Vagina (tissue), 2 donors: ENCODE results near the gene CHAMP1.

Experiments used
- CTCF ChIP-seq, 3 experiments: fragments of 450-650 bp in 2 of 3; fragments of 200-600 bp in 1 of 3; sonication (generic) in 1 of 3; IDR thresholded peaks; one replicate each; pipeline ENCODE4 v1.5.1; 2017 to 2019; ENCODE audit warnings: antibody characterized with exemption in 3 of 3, mild to moderate bottlenecking in 2 of 3, moderate library complexity in 2 of 3
- POLR2A ChIP-seq, 2 donors: fragments of 450-650 bp; IDR thresholded peaks; one replicate each; pipeline ENCODE4 v1.6.1; 2017; ENCODE audit warnings: antibody characterized with exemption in 2 of 2, mild to moderate bottlenecking in 2 of 2, moderate library complexity in 2 of 2

GRCh38 chr13:114324334-114324733 is 10.0 kb downstream of the CHAMP1 start:
- no peak for TF ChIP-seq CTCF (IDR thresholded peaks at IDR 0.05)
- no peak for TF ChIP-seq POLR2A (IDR thresholded peaks at IDR 0.05)
